WTC11 (cell line): ENCODE measurements around the gene MKS1.

Source experiments
- CREM ChIP-seq: sonication (generic); formaldehyde crosslinking; IDR thresholded peaks from 2 replicates; pipeline ENCODE4 v1.8.1; 2022; ENCODE audit warnings: mild to moderate bottlenecking, missing genetic modification reagents, moderate library complexity
- IRF2 ChIP-seq: sonication (generic); formaldehyde crosslinking; IDR thresholded peaks from 2 replicates; pipeline ENCODE4 v1.8.0; 2022; ENCODE audit warnings: low read depth, missing genetic modification reagents, borderline replicate concordance
- KAT7 ChIP-seq: sonication (generic); formaldehyde crosslinking; IDR thresholded peaks from 2 replicates; pipeline ENCODE4 v1.8.1; 2023; ENCODE audit warnings: missing genetic modification reagents, mild to moderate bottlenecking, borderline replicate concordance
- NFE2L1 ChIP-seq: sonication (generic); formaldehyde crosslinking; IDR thresholded peaks from 2 replicates; pipeline ENCODE4 v1.8.1; 2023; ENCODE audit warnings: missing genetic modification reagents
- NR1H2 ChIP-seq: sonication (generic); formaldehyde crosslinking; IDR thresholded peaks from 2 replicates; pipeline ENCODE4 v1.9.0; 2021; ENCODE audit warnings: mild to moderate bottlenecking, moderate library complexity, missing genetic modification reagents
- RORB ChIP-seq: fragments of 250-450 bp; sonication (Bioruptor Pico); IDR thresholded peaks from 2 replicates; pipeline ENCODE4 v1.9.0; 2021; ENCODE audit warnings: mild to moderate bottlenecking
- SP1 ChIP-seq: sonication (generic); formaldehyde crosslinking; conservative IDR thresholded peaks from 2 replicates; pipeline ENCODE4 v1.8.1; 2022; ENCODE audit warnings: missing genetic modification reagents
- ZBTB21 ChIP-seq: sonication (generic); formaldehyde crosslinking; IDR thresholded peaks from 2 replicates; pipeline ENCODE4 v1.8.1; 2023; ENCODE audit warnings: mild to moderate bottlenecking, missing genetic modification reagents, borderline replicate concordance
- TF ChIP-seq, protein P1 (sequence below): fragments of 200-600 bp; IDR thresholded peaks from 2 replicates; pipeline ENCODE4 v1.8.0; 2022; ENCODE audit warnings: antibody characterized with exemption
- TF ChIP-seq, protein P2 (sequence below): sonication (generic); formaldehyde crosslinking; conservative IDR thresholded peaks from 2 replicates; pipeline ENCODE4 v1.8.1; 2022; ENCODE audit warnings: mild to moderate bottlenecking, missing genetic modification reagents
- TF ChIP-seq, protein P3 (sequence below): sonication (generic); formaldehyde crosslinking; IDR thresholded peaks from 2 replicates; pipeline ENCODE4 v1.8.1; 2022; ENCODE audit warnings: mild to moderate bottlenecking, moderate library complexity, missing genetic modification reagents
- TF ChIP-seq, protein P4 (sequence below): sonication (generic); formaldehyde crosslinking; IDR thresholded peaks from 2 replicates; pipeline ENCODE4 v1.8.0; 2022; ENCODE audit warnings: mild to moderate bottlenecking, missing genetic modification reagents

DNA sequence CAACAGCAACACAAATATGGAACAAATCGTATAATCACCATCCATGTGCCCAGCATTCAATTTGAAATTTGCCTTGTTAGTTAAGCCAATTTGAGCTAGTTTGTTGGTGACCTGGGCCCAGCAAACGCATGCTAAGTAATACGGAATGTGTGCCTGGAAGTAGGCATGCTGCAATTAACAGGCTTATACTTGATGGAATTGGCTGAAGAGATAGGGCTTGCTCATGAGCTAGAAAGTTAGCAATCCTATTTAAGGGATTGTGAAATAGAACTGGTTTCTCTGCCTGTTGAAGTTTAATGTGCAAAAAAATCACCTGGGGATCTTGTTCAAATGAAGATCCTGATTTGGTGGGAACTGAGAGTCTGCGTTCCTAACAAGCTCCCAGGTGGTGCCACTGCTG lies 10.8 kb upstream of the MKS1 start:
- TF ChIP-seq, protein P1, sequence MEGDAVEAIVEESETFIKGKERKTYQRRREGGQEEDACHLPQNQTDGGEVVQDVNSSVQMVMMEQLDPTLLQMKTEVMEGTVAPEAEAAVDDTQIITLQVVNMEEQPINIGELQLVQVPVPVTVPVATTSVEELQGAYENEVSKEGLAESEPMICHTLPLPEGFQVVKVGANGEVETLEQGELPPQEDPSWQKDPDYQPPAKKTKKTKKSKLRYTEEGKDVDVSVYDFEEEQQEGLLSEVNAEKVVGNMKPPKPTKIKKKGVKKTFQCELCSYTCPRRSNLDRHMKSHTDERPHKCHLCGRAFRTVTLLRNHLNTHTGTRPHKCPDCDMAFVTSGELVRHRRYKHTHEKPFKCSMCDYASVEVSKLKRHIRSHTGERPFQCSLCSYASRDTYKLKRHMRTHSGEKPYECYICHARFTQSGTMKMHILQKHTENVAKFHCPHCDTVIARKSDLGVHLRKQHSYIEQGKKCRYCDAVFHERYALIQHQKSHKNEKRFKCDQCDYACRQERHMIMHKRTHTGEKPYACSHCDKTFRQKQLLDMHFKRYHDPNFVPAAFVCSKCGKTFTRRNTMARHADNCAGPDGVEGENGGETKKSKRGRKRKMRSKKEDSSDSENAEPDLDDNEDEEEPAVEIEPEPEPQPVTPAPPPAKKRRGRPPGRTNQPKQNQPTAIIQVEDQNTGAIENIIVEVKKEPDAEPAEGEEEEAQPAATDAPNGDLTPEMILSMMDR = no peak
- no peak for TF ChIP-seq RORB
- TF ChIP-seq, protein P2, sequence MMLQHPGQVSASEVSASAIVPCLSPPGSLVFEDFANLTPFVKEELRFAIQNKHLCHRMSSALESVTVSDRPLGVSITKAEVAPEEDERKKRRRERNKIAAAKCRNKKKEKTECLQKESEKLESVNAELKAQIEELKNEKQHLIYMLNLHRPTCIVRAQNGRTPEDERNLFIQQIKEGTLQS (CRISPR knock-in tag) = no peak
- TF ChIP-seq ZBTB21 (CRISPR knock-in tag) = no peak
- no peak for TF ChIP-seq SP1 (CRISPR knock-in tag)
- TF ChIP-seq IRF2 = no peak
- no peak for TF ChIP-seq NFE2L1 (CRISPR knock-in tag)
- TF ChIP-seq, protein P3, sequence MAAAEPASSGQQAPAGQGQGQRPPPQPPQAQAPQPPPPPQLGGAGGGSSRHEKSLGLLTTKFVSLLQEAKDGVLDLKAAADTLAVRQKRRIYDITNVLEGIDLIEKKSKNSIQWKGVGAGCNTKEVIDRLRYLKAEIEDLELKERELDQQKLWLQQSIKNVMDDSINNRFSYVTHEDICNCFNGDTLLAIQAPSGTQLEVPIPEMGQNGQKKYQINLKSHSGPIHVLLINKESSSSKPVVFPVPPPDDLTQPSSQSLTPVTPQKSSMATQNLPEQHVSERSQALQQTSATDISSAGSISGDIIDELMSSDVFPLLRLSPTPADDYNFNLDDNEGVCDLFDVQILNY (CRISPR knock-in tag) = no peak
- no peak for TF ChIP-seq NR1H2 (CRISPR knock-in tag)
- TF ChIP-seq KAT7 (CRISPR knock-in tag) = no peak
- TF ChIP-seq CREM (CRISPR knock-in tag) = no peak
- TF ChIP-seq, protein P4, sequence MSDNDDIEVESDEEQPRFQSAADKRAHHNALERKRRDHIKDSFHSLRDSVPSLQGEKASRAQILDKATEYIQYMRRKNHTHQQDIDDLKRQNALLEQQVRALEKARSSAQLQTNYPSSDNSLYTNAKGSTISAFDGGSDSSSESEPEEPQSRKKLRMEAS = no peak
